Coronary artery (tissue), 2 donors: ENCODE results near the gene PIK3C2B.
"Not testable (repeated sequence)": the region's sequence is repeated elsewhere in the genome, so short reads cannot be mapped to it uniquely, and the experiment has no call there.

Experiments
- DNase-seq: peaks from one replicate; pipeline ENCODE4 v3.0.0-alpha.2; 2017; ENCODE audit warnings: low spot score
- H3K27ac ChIP-seq, 2 donors: fragments of 200-600 bp; sonication (generic); one replicate each; pipeline ENCODE4 v1.5.1; 2016 to 2019
- H3K4me3 ChIP-seq: fragments of 200-600 bp; sonication (generic); 2 replicates; pipeline ENCODE4 v1.5.1; 2016; ENCODE audit warnings: mild to moderate bottlenecking, moderate library complexity
- TF ChIP-seq, protein P1 (sequence below): fragments of 200-600 bp; sonication (generic); IDR thresholded peaks from one replicate; pipeline ENCODE4 v1.5.1; 2019; ENCODE audit warnings: antibody characterized with exemption

PIK3C2B gene

DNA sequence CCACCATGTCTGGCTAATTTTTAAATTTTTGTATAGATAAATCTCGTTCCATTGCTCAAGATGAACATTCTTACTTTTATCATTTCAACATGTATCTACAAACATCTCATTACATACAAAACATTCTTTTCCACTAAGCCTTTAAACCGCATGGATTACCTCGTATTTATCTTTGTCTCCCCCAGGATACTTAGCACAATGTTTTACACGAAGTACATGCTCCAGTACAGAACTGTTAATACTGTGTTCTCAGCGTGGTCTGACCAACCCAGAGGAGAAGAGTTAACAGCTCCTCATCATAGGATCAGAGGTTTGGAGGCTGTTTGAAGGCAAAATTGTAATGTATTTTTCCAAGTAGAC is 7.4 kb downstream of the PIK3C2B start:
- H3K27ac ChIP-seq: no peak overlapping the region
- TF ChIP-seq, protein P1, sequence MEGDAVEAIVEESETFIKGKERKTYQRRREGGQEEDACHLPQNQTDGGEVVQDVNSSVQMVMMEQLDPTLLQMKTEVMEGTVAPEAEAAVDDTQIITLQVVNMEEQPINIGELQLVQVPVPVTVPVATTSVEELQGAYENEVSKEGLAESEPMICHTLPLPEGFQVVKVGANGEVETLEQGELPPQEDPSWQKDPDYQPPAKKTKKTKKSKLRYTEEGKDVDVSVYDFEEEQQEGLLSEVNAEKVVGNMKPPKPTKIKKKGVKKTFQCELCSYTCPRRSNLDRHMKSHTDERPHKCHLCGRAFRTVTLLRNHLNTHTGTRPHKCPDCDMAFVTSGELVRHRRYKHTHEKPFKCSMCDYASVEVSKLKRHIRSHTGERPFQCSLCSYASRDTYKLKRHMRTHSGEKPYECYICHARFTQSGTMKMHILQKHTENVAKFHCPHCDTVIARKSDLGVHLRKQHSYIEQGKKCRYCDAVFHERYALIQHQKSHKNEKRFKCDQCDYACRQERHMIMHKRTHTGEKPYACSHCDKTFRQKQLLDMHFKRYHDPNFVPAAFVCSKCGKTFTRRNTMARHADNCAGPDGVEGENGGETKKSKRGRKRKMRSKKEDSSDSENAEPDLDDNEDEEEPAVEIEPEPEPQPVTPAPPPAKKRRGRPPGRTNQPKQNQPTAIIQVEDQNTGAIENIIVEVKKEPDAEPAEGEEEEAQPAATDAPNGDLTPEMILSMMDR: no peak

DNA sequence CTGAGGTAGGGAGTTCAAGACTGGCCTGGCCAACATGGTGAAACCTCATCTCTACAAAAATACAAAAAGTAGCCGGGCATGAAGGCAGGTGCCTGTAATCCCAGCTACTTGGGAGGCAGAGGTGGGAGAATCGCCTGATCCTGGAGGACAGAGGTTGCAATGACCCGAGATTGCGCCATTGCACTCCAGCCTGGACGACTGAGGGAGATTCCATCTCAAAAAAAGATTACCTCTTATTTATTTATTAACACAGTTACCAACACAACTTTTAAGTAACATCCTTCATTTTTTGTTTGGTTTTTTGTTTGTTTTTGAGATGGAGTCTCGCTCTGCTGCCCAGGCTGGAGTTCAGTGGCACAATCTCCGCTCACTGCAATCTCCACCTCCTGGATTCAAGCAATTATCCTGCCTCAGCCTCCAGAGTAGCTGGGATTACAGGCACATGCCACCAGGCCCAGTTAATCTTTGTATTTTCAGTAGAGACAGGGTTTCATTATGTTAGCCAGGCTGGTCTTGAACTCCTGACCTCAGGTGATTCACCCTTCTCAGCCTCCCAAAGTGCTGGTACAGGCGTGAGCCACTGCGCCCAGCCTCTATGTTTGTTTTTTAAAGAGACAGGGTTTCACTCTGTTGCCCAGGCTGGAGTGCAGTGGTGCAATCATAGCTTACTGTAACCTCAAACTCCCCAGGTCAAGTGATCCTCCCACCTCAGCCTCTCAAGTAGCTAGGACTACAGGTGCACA is 7.9 kb downstream of the PIK3C2B start:
- H3K4me3 ChIP-seq, DNase-seq, H3K27ac ChIP-seq: not testable (repeated sequence)

More for the DNA sequence above, 7.4 kb downstream of the PIK3C2B start:
- DNase-seq: no peak
- H3K4me3 ChIP-seq: no peak overlapping the region

DNA sequence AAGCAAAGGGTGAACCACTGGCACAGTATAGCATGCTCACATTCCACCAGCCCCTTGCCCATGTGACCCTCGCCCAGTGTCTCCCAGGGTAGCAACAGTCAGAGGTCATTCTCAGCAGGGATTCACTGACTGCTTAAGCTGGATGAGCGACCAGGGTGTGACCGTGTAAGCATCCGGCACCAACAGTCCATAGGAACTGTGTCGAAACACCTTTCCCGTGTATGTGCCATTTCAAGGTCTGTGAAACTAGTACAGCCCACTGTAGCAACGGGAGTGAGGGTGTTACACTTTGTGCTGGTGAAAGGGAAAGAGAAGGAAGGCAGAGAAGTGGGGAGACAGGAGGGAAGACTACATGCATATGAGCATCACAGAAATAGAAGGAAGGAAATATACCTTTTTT is 10.8 kb downstream of the PIK3C2B start:
- Histone ChIP-seq H3K27ac (no peak overlapping the region), H3K4me3 (no peak overlapping the region)
- TF ChIP-seq, protein P1: no peak
- no peak for DNase-seq

DNA sequence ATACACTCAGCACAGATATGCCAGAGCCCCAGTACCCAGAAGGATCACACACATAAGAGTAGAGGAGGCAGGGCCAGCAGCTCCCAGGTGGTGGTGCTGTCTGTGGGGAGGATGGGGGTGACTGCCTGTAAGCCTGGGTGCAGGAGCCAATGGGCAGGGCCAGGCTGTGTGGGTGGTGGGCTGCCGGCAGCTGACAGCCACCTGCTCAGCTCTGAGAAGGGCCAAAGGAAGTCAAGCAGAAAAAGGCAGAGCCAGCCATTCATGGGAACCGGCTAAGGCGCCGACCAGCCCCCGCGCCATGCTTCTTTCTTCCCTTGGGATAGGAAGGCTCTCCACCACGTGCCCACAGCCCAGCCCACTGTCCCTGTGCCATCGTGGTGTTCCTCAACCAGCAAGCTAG is 14.1 kb downstream of the PIK3C2B start:
- TF ChIP-seq, protein P1: no peak
- no peak for DNase-seq
- H3K4me3 ChIP-seq: no peak overlapping the region
- no peak overlapping the region for H3K27ac ChIP-seq

DNA sequence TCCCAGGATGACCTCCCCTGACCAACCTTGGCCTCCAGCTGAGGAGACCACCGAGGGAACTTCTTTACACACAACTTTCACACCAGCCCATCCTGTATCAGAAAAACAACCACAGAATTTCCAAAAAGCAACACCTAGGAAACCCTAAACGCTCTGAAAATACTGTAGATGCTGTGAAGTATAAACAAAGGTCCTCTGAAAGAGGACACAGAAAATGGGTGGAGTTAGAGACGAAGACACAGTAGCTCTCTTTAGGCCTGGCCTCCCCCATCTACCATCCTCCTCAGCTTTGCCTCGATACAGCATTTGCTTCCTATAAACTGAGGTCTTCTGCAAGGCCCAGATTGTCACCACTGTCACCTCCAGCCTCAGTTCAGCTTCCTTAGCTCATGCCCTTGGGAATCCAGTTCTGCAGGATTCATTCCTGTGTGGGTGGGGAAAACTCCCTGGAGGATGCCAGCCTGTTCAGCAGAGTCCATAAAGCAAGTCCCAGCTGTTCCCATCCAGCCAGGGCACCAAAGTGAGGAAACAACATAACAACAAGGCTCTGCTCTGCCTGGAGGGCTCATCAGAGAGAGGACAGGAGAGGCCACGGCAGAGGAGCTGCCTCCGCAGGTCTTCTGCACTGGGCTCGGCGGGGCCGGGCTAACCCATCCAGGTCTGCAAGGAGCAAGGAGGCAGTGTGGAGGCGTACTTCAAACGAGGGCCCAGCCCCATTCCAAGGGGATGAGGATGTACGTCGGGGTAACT is 15.0 kb downstream of the PIK3C2B start:
- TF ChIP-seq, protein P1: no peak
- DNase-seq: no peak
- Histone ChIP-seq H3K4me3 (no peak overlapping the region), H3K27ac (peak overlapping the region; percentile 13 to 26)

DNA sequence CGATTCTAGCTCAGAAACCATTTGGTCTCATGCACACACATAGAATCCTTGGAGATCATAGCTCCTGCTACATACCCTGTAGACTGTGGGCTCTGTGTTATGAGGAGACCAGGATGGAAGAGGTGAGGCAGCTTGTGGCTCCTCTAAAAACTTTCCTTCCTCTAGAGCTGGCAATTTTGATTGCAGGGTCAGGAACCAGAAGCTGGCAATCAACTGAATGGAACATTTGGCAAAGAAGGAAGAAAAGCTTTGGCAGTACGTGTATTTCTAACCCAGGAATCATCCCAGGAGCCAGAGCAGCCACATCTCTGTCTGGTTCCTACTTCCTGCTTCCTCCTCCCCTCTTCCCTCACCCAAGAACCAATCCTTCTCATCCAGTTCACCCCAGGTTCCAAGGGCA is 15.7 kb downstream of the PIK3C2B start:
- H3K4me3 ChIP-seq: no peak overlapping the region
- DNase-seq: no peak
- peak overlapping the region in 1 of 2 donors; percentile 13 for H3K27ac ChIP-seq
- TF ChIP-seq, protein P1: no peak

DNA sequence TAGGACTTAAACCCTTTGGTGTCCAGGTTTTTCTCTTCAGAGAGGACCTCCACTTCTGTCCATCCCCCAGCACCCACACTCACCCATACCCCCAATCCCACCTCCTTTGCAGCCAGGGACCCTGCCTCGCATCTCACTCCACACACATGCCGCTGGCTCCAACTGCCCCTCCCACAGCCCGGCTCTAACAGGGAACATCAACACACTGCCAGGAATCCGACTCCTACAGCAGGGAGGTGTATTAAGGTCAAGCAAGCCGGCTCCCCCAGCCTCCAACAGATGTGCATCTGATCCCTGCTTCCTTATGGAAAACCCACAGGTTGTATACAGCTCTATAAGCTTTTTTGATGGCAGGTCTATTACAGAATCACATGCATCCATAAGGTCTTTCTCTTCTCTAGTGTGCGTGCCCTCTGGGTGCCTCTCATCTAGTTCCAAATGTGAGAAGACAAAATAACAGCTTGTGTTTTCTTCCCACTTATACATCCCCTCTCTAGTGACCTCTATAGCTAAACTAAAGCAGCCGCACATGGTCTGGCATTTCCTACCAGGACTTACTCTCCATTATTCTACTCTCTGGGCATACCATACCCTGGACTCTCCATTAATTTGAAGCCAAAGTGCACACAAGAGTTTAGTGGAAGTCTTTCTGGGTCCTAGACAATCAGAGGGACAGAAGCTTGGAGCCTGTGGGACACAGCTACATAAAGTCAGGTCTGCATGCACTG is 16.3 kb downstream of the PIK3C2B start:
- Histone ChIP-seq H3K27ac (peak overlapping the region in 1 of 2 donors; percentile 13), H3K4me3 (no peak overlapping the region)
- TF ChIP-seq, protein P1: no peak
- DNase-seq: no peak
